Epithelial cell of proximal tubule (primary cell): ENCODE measurements around the gene GLYATL2. TPM values are rescaled to one million over a fixed set of nuclear protein-coding genes. Genes with fewer than 3 reads are reported as not detected.

Source experiments
- DNase-seq: peaks from one replicate; pipeline ENCODE4 v3.0.0-alpha.2; 2011; ENCODE audit warnings: low read depth
- H3K4me3 ChIP-seq: 2 replicates; pipeline ENCODE4 v1.5.1; 2011; ENCODE audit warnings: low read depth, mild to moderate bottlenecking, low read length
- CTCF ChIP-seq: conservative IDR thresholded peaks from 2 replicates; pipeline ENCODE4 v1.5.1; 2012; ENCODE audit warnings: low read depth, mild to moderate bottlenecking, low read length
- total RNA-seq: library from RNA; depleted of rRNA; stranded (reverse); fragments of >200 nt; gene quantifications from 2 replicates; pipeline ENCODE4 v1.2.3, GENCODE V29; 2015

Gene GLYATL2, protein sequence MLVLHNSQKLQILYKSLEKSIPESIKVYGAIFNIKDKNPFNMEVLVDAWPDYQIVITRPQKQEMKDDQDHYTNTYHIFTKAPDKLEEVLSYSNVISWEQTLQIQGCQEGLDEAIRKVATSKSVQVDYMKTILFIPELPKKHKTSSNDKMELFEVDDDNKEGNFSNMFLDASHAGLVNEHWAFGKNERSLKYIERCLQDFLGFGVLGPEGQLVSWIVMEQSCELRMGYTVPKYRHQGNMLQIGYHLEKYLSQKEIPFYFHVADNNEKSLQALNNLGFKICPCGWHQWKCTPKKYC
- total RNA-seq, result 0.35 and 0.51 TPM in 2 replicates

GRCh38 chr11:58844361-58845005 is at the start of gene GLYATL2:
Gene GLYATL2, minus strand, starts transcription at chr11:58844704. Its CDS starts 5,092 bp downstream, at chr11:58839612.
- DNase-seq, result no peak
- H3K4me3 ChIP-seq, result no peak within 1 kb of the TSS
- TF ChIP-seq CTCF, result no peak

DNA sequence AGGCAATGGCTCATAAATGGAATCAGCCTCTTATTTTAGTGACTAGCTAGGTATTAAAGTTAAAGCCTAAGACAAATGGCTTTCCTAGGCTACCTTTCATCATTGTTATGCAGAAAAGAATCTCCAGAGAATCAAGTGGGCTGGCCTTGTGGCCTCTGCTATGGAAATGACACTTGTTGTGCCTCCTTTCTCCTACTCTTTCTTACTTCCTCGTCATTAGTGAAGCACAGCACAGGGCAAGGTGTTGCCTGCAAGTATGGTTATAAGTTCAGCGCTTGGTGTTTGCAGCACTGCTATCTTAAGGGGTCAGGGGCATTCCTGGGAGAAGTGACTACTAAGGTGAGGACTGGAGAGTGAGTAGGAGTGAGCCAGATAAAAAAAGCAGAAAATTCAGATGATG is 49.4 kb upstream of the GLYATL2 start:
- H3K4me3 ChIP-seq, result no peak overlapping the region
- TF ChIP-seq CTCF, result no peak
- no peak for DNase-seq

GRCh38 chr11:58888579-58888978 is 44.1 kb upstream of the GLYATL2 start:
- TF ChIP-seq CTCF, result no peak
- H3K4me3 ChIP-seq, result no peak overlapping the region

DNA sequence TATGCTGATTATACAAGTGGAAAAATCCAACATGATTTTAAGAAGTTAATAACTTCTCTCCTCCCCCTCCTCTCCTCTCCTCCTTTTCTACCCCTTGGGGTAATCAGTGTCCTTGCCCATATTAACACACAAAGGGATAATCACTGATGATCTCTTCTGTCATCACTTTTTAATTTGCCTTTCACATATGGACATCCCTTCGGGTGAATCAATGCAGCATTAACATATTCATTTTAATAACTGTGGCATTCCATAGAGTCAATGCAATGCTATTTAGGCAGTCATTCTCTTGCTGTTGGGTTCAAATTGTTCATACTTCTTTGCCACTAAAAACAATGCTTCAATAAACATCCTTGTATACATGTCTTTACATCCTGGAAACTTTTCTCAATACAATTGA is 42.9 kb upstream of the GLYATL2 start:
- TF ChIP-seq CTCF, result no peak
- no peak overlapping the region for H3K4me3 ChIP-seq
- no peak for DNase-seq

More at GRCh38 chr11:58888579-58888978, 44.1 kb upstream of the GLYATL2 start:
- DNase-seq, result no peak

DNA sequence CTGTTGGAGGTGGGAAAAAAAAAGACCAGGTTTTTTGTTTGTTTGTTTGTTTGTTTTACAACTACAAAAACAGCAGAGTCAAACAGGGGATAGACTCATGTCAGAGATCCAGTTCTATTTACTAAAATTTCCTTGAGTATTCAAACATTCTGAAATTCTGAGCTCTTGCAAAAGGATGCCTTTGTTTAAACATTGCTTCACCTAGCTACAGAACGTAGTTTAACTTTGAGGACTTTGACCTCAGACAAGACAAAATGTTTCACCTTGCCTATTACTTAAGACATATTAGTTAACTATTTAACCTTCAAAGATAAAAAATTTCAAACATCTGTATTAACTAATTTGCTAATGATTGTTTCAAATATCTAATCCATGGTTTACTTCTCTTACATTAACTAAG is 36.1 kb upstream of the GLYATL2 start:
- H3K4me3 ChIP-seq, result no peak overlapping the region
- TF ChIP-seq CTCF, result no peak
- no peak for DNase-seq

- no peak for TF ChIP-seq CTCF
- H3K4me3 ChIP-seq, result no peak overlapping the region
- no peak for DNase-seq
These were observed 35.7 kb upstream of the GLYATL2 start for GRCh38 chr11:58880166-58880565.

DNA sequence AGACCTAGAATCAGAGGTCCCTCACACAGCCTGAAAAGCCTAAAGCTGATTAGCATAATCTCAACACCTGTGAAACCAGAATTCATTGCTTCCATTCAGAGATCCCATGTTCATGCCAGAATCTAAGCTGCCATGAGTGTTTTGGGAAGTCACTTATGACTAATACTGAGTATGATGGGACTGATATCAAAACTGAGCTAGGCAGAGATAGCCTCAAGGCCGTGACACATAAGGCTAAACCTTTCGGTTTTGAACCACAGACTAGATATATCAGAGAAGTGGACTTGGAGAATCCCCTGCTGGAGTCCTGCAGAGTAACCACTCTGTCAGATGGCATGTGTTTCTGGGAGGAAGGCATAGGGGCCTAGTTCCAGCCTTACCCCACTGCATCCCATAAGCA is 23.1 kb upstream of the GLYATL2 start:
- DNase-seq, result no peak
- TF ChIP-seq CTCF, result no peak
- H3K4me3 ChIP-seq, result no peak overlapping the region
